H1 (cell line): ENCODE results near the gene PTP4A1. TPM values are rescaled to one million over a fixed set of nuclear protein-coding genes. Genes with fewer than 3 reads are reported as not detected.

ENCODE experiments used
- CTCF ChIA-PET: fragments of 300-600 bp; sonication (Branson Sonifier 250); formaldehyde crosslinking; loops from one replicate; lab custom pipeline; 2021; ENCODE audit not compliant: partially characterized antibody; lab: Charles Lee
- POLR2A ChIA-PET: fragments of 300-600 bp; sonication (Branson Sonifier 250); formaldehyde crosslinking; loops from one replicate; lab custom pipeline; 2021; ENCODE audit warnings: inconsistent platforms; ENCODE audit not compliant: partially characterized antibody; lab: Charles Lee
- DNase-seq, 2 experiments: peaks; one replicate each; pipeline versions ENCODE4 v3.0.0 to v3.0.0-alpha.2; 2010 to 2022; ENCODE audit warnings: low spot score in 2 of 2, low read depth in 1 of 2, mixed read lengths in 1 of 2
- FAIRE-seq: peaks from 2 replicates; lab custom pipeline; 2011; peaks lifted over from hg19 to GRCh38; lab: Jason Lieb, UNC
- H2AFZ ChIP-seq: 2 replicates; pipeline ENCODE4 v1.8.1; 2012; ENCODE audit warnings: low read length, inconsistent platforms
- H2AK5ac ChIP-seq: 2 replicates; pipeline ENCODE4 v1.6.1; 2013; ENCODE audit warnings: low read depth, low read length
- H2BK120ac ChIP-seq: replicated peaks from 2 replicates; pipeline ENCODE3; 2013; ENCODE audit warnings: low read depth, low read length, inconsistent platforms
- H2BK12ac ChIP-seq: 2 replicates; pipeline ENCODE4 v1.6.1; 2013; ENCODE audit warnings: low read depth, low read length
- H2BK15ac ChIP-seq: 2 replicates; pipeline ENCODE4 v1.6.1; 2013; ENCODE audit warnings: low read length
- H2BK20ac ChIP-seq: 2 replicates; pipeline ENCODE4 v1.6.1; 2013; ENCODE audit warnings: low read length
- H2BK5ac ChIP-seq: 2 replicates; pipeline ENCODE4 v1.6.1; 2013; ENCODE audit warnings: low read depth, low read length
- H3K14ac ChIP-seq: 2 replicates; pipeline ENCODE4 v1.6.1; 2013; ENCODE audit warnings: inconsistent platforms; ENCODE audit not compliant: insufficient read length
- H3K18ac ChIP-seq: 2 replicates; pipeline ENCODE4 v1.6.1; 2013; ENCODE audit warnings: low read length; ENCODE audit errors: extremely low read depth
- H3K23ac ChIP-seq: 2 replicates; pipeline ENCODE4 v1.6.1; 2013; ENCODE audit warnings: inconsistent platforms; ENCODE audit not compliant: insufficient read length
- H3K23me2 ChIP-seq: 2 replicates; pipeline ENCODE4 v1.6.1; 2013; ENCODE audit warnings: low read depth, low read length
- H3K27ac ChIP-seq: 2 replicates; pipeline ENCODE4 v1.6.1; 2011; ENCODE audit warnings: low read depth, low read length, inconsistent platforms
- H3K27me3 ChIP-seq, 4 experiments: replicated peaks in 1 of 4; 1 replicate in 1 of 4; 2 replicates in 3 of 4; pipeline versions ENCODE4 v1.6.1 to v1.8.1; 2011 to 2013; ENCODE audit warnings: low read length in 3 of 4, mild to moderate bottlenecking in 3 of 4, inconsistent platforms in 2 of 4, mixed read lengths in 2 of 4, moderate library complexity in 1 of 4; ENCODE audit not compliant: control insufficient read depth in 3 of 4, insufficient read depth in 3 of 4; ENCODE audit errors: extremely low read depth in 1 of 4
- H3K36me3 ChIP-seq, 4 experiments: 2 replicates each; pipeline versions ENCODE4 v1.6.1 to v1.8.1; 2011 to 2013; ENCODE audit warnings: mild to moderate bottlenecking in 4 of 4, low read length in 3 of 4, moderate library complexity in 2 of 4, control low read depth in 1 of 4, inconsistent platforms in 1 of 4; ENCODE audit not compliant: insufficient read depth in 4 of 4, control insufficient read depth in 2 of 4
- H3K4ac ChIP-seq: replicated peaks from 2 replicates; pipeline ENCODE3; 2013; ENCODE audit warnings: low read length, low read depth, mixed read lengths, inconsistent platforms; ENCODE audit not compliant: insufficient read length
- H3K4me1 ChIP-seq, 4 experiments: replicated peaks in 1 of 4; 1 replicate in 1 of 4; 2 replicates in 3 of 4; pipeline versions ENCODE4 v1.6.1 to v1.8.1; 2011 to 2013; ENCODE audit warnings: low read length in 3 of 4, inconsistent platforms in 2 of 4, mixed read lengths in 1 of 4; ENCODE audit not compliant: insufficient read depth in 4 of 4, control insufficient read depth in 3 of 4
- H3K4me2 ChIP-seq, 2 experiments: 2 replicates each; pipeline versions ENCODE4 v1.6.1 to v1.8.1; 2011 to 2013; ENCODE audit warnings: low read depth in 2 of 2, low read length in 2 of 2, control low read depth in 1 of 2, inconsistent platforms in 1 of 2, mild to moderate bottlenecking in 1 of 2; ENCODE audit not compliant: insufficient read depth in 1 of 2
- H3K4me3 ChIP-seq, 4 experiments: fragments of 200-600, 300-600 bp in 1 of 4; sonication (generic), shearing (Covaris generic), sonication (Bioruptor Twin) in 1 of 4; 2 replicates each; pipeline versions ENCODE4 v1.5.1 to v1.8.1; 2011 to 2016; ENCODE audit warnings: low read length in 4 of 4, low read depth in 3 of 4, control low read depth in 2 of 4, inconsistent platforms in 2 of 4, mild to moderate bottlenecking in 2 of 4, mixed read lengths in 1 of 4, moderate library complexity in 1 of 4; ENCODE audit not compliant: insufficient read depth in 2 of 4; ENCODE audit errors: extremely low read depth in 1 of 4
- H3K56ac ChIP-seq: replicated peaks from 2 replicates; pipeline ENCODE3; 2013; ENCODE audit warnings: low read depth, mild to moderate bottlenecking, mixed read lengths, low read length, inconsistent platforms; ENCODE audit not compliant: insufficient read length
- H3K79me1 ChIP-seq: 2 replicates; pipeline ENCODE4 v1.6.1; 2013; ENCODE audit warnings: low read depth, low read length, control low read depth
- H3K79me2 ChIP-seq, 2 experiments: 2 replicates each; pipeline versions ENCODE4 v1.6.1 to v1.8.1; 2012 to 2013; ENCODE audit warnings: low read length in 2 of 2, mild to moderate bottlenecking in 2 of 2, inconsistent platforms in 1 of 2; ENCODE audit not compliant: insufficient read depth in 2 of 2, control insufficient read depth in 1 of 2
- H3K9ac ChIP-seq, 4 experiments: replicated peaks in 1 of 4; 1 replicate in 1 of 4; 2 replicates in 3 of 4; pipeline versions ENCODE4 v1.6.1 to v1.8.1; 2011 to 2013; ENCODE audit warnings: low read depth in 3 of 4, low read length in 3 of 4, control low read depth in 2 of 4, mild to moderate bottlenecking in 2 of 4, moderate library complexity in 2 of 4, inconsistent platforms in 1 of 4; ENCODE audit errors: extremely low read depth in 1 of 4
- H3K9me3 ChIP-seq, 2 experiments: 2 replicates each; pipeline versions ENCODE4 v1.6.1 to v1.8.1; 2012 to 2013; ENCODE audit warnings: mild to moderate bottlenecking in 2 of 2, moderate library complexity in 2 of 2, control low read depth in 1 of 2, inconsistent platforms in 1 of 2, low read depth in 1 of 2, low read length in 1 of 2, mixed read lengths in 1 of 2; ENCODE audit not compliant: insufficient read depth in 2 of 2
- H4K20me1 ChIP-seq, 2 experiments: replicated peaks in 1 of 2; 2 replicates each; pipeline versions ENCODE3 to v1.8.1; 2011 to 2013; ENCODE audit warnings: inconsistent platforms in 2 of 2, low read length in 2 of 2, mild to moderate bottlenecking in 1 of 2; ENCODE audit not compliant: insufficient read depth in 2 of 2, control insufficient read depth in 1 of 2
- H4K5ac ChIP-seq: 2 replicates; pipeline ENCODE4 v1.6.1; 2013; ENCODE audit warnings: low read length, low read depth, mixed read lengths, inconsistent platforms; ENCODE audit not compliant: insufficient read length
- H4K8ac ChIP-seq: 2 replicates; pipeline ENCODE4 v1.8.0; 2013; ENCODE audit warnings: mild to moderate bottlenecking, moderate library complexity, low read length, inconsistent platforms; ENCODE audit not compliant: insufficient read depth; ENCODE audit errors: extremely low read depth
- H4K91ac ChIP-seq: replicated peaks from 2 replicates; pipeline ENCODE3; 2013; ENCODE audit warnings: low read length, mixed read lengths, inconsistent platforms; ENCODE audit not compliant: insufficient read length
- ASH2L ChIP-seq: fragments of 200-600, 300-600 bp; sonication (generic); IDR thresholded peaks from one replicate; pipeline ENCODE4 v1.7.1; 2017; ENCODE audit warnings: low read length
- JUN ChIP-seq: IDR thresholded peaks from 2 replicates; pipeline ENCODE4 v1.6.1; 2011; ENCODE audit warnings: low read depth, mild to moderate bottlenecking, improper control_type of control experiment, low read length
- MAFK ChIP-seq: IDR thresholded peaks from 2 replicates; pipeline ENCODE4 v1.6.1; 2012; ENCODE audit warnings: low read depth, mild to moderate bottlenecking, improper control_type of control experiment, low read length
- PHF8 ChIP-seq: fragments of 200-600 bp; sonication (generic); conservative IDR thresholded peaks from 2 replicates; pipeline ENCODE4 v1.7.1; 2012; ENCODE audit warnings: low read depth, mild to moderate bottlenecking, inconsistent platforms, low read length, moderate library complexity
- SIN3A ChIP-seq, 2 experiments: IDR thresholded peaks in 1 of 2; conservative IDR thresholded peaks in 1 of 2; 2 replicates each; pipeline ENCODE4 v1.6.1; 2011 to 2012; ENCODE audit warnings: low read length in 2 of 2, improper control_type of control experiment in 1 of 2, low read depth in 1 of 2, mild to moderate bottlenecking in 1 of 2
- SIRT6 ChIP-seq: IDR thresholded peaks from one replicate; pipeline ENCODE4 v1.7.1; 2012; ENCODE audit warnings: low read length, inconsistent platforms
- SP2 ChIP-seq: IDR thresholded peaks from 2 replicates; pipeline ENCODE4 v1.6.1; 2012; ENCODE audit warnings: mild to moderate bottlenecking, low read length, inconsistent platforms
- WGBS, 2 experiments: shearing (Covaris generic) in 1 of 2; methylation state at CpG; one replicate each; pipeline versions ENCODE4 v1.1.6 to v1.1.7; 2013 to 2015; ENCODE audit warnings: low lambda C conversion rate in 2 of 2, mixed read lengths in 2 of 2, inconsistent platforms in 1 of 2, low coverage in 1 of 2, missing lambda C conversion rate in 1 of 2; ENCODE audit not compliant: insufficient replicate concordance in 2 of 2, insufficient coverage in 1 of 2, insufficient read length in 1 of 2; ENCODE audit errors: extremely low coverage in 1 of 2, missing lambda C conversion rate in 1 of 2; 5-methylcytosine and 5-hydroxymethylcytosine counted together
- polyA plus RNA-seq, 7 experiments: library from polyadenylated mRNA; depleted of rRNA in 3 of 7; stranded (reverse) in 5 of 7; unstranded in 2 of 7; fragments of >200 nt in 5 of 7; fragments of 200-250 nt in 2 of 7; gene quantifications; 1 replicate in 5 of 7; 2 replicates in 1 of 7; 4 replicates in 1 of 7; pipeline versions ENCODE4 v1.2.1 to v1.2.3, GENCODE V29; 2011 to 2013; ENCODE audit warnings: missing spikeins in 2 of 7, mixed read lengths in 2 of 7
- total RNA-seq: library from RNA; stranded (reverse); fragmentation: NEBNext Ultra II Directional; extraction: Animal tissue kit (Norgen Biotek cat#: 25700); gene quantifications from 2 replicates; pipeline ENCODE4 v1.2.1, GENCODE V29; 2021

The PTP4A1 gene
- total and polyA plus RNA-seq, 2 of the 8 experiments (the other 6 are each of a cell fraction or from before 2014, with no cell fraction given), result 21.1 to 76.3 TPM

- Histone ChIP-seq H3K4me2 (no peak overlapping the region), H2BK20ac (no peak overlapping the region), H2BK120ac (no peak overlapping the region), H3K18ac (no peak overlapping the region), H3K9ac (no peak overlapping the region), H4K8ac (no peak overlapping the region), H4K91ac (no peak overlapping the region), H3K23ac (no peak overlapping the region), H2BK15ac (no peak overlapping the region), H2BK5ac (no peak overlapping the region), H3K27me3 (no peaks in the 10 kb centered on the region), H3K4me3 (no peak overlapping the region), H4K20me1 (no peaks in the 10 kb centered on the region), H3K36me3 (no peaks in the 10 kb centered on the region), H3K79me2 (no peaks in the 10 kb centered on the region), H3K14ac (no peak overlapping the region), H3K4ac (no peak overlapping the region), H3K27ac (no peak overlapping the region), H2AK5ac (no peak overlapping the region), H3K56ac (no peak overlapping the region), H3K79me1 (no peaks in the 10 kb centered on the region), H3K4me1 (no peaks in the 10 kb centered on the region), H3K9me3 (no peaks in the 10 kb centered on the region), H3K23me2 (no peaks in the 10 kb centered on the region), H4K5ac (no peak overlapping the region), H2BK12ac (no peak overlapping the region), H2AFZ (no peak overlapping the region)
- ChIA-PET POLR2A (no interaction called here), CTCF (no interaction called here)
- DNase-seq (no peak), FAIRE-seq (no peak)
- 92% methylated on average over 4 of the region's 4 CpGs; no CpG with 5 or more reads in 1 of the 2 experiments for WGBS, 2 experiments
- no peak for TF ChIP-seq SIRT6
- TF ChIP-seq SP2, result no peak
- TF ChIP-seq MAFK, result no peak
- TF ChIP-seq JUN, result no peak
- no peak for TF ChIP-seq PHF8
- no peak for TF ChIP-seq ASH2L
- no peak for TF ChIP-seq SIN3A (conservative IDR thresholded peaks at IDR 0.05 in 1 of 2, IDR thresholded peaks at IDR 0.05 in 1 of 2; ENCODE audit: low read depth in 1 of 2, low read length in 2 of 2)
Measured at GRCh38 chr6:63529498-63529897, 42.8 kb upstream of the PTP4A1 start.
